ENCODE data around the gene PTPRR.

DNA sequence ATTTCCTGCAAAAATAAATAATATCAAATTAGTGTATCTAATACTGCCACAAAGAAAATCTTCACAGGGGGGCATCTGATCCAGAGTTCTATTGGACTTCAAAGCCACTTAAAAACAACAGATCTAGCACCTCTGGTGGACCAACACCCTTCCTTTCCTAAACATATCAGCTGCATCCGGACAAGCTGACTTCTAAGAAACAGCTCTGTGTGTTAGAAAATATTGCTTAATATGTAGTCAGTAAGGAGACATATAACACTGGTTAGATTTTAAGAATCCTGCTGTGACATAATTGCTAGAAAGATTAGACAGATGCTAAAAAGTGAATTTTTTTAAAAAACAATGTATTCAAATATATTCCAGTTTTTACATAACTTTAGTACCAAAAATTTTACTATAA is 222.2 kb downstream of the PTPRR start:
- TF ChIP-seq, protein P1, sequence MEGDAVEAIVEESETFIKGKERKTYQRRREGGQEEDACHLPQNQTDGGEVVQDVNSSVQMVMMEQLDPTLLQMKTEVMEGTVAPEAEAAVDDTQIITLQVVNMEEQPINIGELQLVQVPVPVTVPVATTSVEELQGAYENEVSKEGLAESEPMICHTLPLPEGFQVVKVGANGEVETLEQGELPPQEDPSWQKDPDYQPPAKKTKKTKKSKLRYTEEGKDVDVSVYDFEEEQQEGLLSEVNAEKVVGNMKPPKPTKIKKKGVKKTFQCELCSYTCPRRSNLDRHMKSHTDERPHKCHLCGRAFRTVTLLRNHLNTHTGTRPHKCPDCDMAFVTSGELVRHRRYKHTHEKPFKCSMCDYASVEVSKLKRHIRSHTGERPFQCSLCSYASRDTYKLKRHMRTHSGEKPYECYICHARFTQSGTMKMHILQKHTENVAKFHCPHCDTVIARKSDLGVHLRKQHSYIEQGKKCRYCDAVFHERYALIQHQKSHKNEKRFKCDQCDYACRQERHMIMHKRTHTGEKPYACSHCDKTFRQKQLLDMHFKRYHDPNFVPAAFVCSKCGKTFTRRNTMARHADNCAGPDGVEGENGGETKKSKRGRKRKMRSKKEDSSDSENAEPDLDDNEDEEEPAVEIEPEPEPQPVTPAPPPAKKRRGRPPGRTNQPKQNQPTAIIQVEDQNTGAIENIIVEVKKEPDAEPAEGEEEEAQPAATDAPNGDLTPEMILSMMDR (IDR thresholded peaks at IDR 0.05; ENCODE audit: insufficient read depth, low read depth, low read length), result no peak
- TF ChIP-seq EZH2 (IDR thresholded peaks at IDR 0.05; ENCODE audit: insufficient read depth, low read length), result no peak
